ENCODE results near the gene LRMDA.

Gene LRMDA

DNA sequence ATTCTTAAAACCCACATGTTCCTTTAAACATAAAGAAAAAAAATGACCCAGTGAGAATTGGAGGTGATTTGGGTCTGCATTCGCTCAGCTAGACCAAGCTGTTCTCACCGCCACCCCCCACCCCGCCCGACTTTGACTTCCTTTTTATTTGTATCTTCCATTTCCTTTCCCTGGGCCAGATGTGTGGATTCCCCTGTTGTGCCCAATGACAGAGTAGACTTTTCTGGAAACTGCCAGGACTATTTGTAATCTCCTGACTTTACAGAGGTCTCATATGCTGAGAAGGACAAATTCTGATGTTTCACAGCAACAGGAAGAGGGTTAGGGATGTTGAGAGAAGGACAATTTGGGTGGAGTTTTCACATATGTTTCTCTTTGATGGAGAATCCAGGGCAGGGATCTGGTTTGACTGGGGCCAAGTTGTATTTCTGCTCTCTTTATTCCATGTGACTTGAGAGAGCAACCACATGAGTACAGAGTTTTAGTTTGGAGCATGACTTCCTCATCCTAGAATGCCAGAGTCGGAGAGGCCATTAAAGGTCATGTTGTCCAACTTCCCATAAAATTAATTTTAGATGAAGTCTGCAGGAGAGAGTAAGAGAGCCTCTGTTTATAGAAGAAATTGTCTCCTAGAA, 1023.2 kb downstream of the LRMDA start:
- no peaks in the 10 kb centered on the region for H3K27me3 Mint-ChIP-seq
- H3K27ac Mint-ChIP-seq: no peak overlapping the region
- no peaks in the 10 kb centered on the region for H3K4me1 Mint-ChIP-seq
- no peak for ATAC-seq
- no peaks in the 10 kb centered on the region for H3K36me3 Mint-ChIP-seq
- H3K4me3 Mint-ChIP-seq: no peak overlapping the region
- H3K9me3 Mint-ChIP-seq: peaks cover 3% of the 10 kb centered on the region

GRCh38 chr10:76456197-76456596, 1024.8 kb downstream of the LRMDA start:
- Mint-ChIP-seq H3K27ac (no peak overlapping the region), H3K9me3 (peaks cover 3% of the 10 kb centered on the region), H3K36me3 (no peaks in the 10 kb centered on the region), H3K27me3 (no peaks in the 10 kb centered on the region), H3K4me3 (no peak overlapping the region), H3K4me1 (no peaks in the 10 kb centered on the region)
- no peak for ATAC-seq

- no peaks in the 10 kb centered on the region for H3K4me1 Mint-ChIP-seq
- no peaks in the 10 kb centered on the region for H3K36me3 Mint-ChIP-seq
- no peak overlapping the region for H3K27ac Mint-ChIP-seq
- peaks cover 3% of the 10 kb centered on the region for H3K9me3 Mint-ChIP-seq
- H3K27me3 Mint-ChIP-seq: no peaks in the 10 kb centered on the region
- H3K4me3 Mint-ChIP-seq: no peak overlapping the region
- no peak for ATAC-seq
These were observed 1027.7 kb downstream of the LRMDA start for GRCh38 chr10:76459016-76459730.

GRCh38 chr10:76461024-76461423, 1029.6 kb downstream of the LRMDA start:
- Mint-ChIP-seq H3K27ac (no peak overlapping the region), H3K4me3 (no peak overlapping the region), H3K27me3 (no peaks in the 10 kb centered on the region), H3K9me3 (peaks cover 3% of the 10 kb centered on the region), H3K36me3 (no peaks in the 10 kb centered on the region), H3K4me1 (no peaks in the 10 kb centered on the region)
- ATAC-seq: no peak

DNA sequence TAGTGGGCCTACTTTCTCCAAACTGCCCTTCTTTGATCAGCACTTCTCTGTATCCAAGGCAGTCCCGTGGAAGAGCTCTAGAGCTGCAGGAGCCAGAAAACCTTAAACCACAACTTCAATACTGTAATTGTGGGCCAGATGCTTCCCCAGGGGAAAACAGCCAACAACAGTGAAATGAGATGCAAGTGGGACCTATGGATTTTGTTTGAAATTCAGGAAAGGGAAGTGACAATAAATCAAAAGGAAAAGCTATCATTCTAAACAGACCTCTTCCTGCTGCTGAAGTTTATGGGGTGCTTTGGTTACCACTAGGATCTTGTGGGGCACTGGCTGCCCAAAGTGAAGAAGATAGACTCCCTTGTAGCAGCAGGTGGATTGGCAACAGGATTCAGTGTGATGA, 1031.7 kb downstream of the LRMDA start:
- H3K4me1 Mint-ChIP-seq: no peaks in the 10 kb centered on the region
- H3K36me3 Mint-ChIP-seq: no peaks in the 10 kb centered on the region
- ATAC-seq: no peak
- H3K4me3 Mint-ChIP-seq: no peak overlapping the region
- no peak overlapping the region for H3K27ac Mint-ChIP-seq
- no peaks in the 10 kb centered on the region for H3K9me3 Mint-ChIP-seq
- no peaks in the 10 kb centered on the region for H3K27me3 Mint-ChIP-seq

DNA sequence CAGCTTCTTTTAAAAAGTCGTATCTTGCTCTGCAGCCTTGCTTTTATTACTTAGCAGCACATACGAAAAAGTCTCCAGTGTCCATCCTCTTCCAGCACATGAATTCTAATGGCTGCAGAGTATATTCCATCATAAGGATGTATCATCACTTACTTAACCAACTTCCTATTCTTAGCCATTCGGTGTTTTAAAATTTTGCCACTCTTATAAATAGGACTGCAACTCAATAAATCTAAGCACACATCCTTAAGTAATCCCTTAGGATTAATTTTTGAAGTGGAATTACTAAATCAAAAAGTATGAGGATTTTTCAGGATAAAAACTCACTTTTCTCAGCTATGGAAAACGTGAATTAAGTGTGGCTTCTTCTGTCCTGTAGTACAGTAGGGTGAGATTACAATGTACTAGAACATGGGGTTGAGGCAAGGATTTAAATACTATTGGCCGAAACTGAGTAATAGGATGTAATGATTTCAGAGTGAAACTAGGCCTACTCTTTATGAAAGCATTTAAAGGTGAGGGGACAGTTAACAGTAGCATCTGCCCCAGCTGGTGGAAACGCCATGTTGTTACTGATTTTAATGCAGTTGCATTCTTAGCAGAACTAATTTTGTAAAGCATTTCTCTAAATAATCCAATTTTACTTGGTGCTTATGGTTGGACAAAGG, 1035.5 kb downstream of the LRMDA start:
- no peak for ATAC-seq
- H3K27me3 Mint-ChIP-seq: no peaks in the 10 kb centered on the region
- H3K4me3 Mint-ChIP-seq: no peak overlapping the region
- no peaks in the 10 kb centered on the region for H3K4me1 Mint-ChIP-seq
- no peaks in the 10 kb centered on the region for H3K9me3 Mint-ChIP-seq
- no peak overlapping the region for H3K27ac Mint-ChIP-seq
- H3K36me3 Mint-ChIP-seq: no peaks in the 10 kb centered on the region

GRCh38 chr10:76469675-76470074, 1038.3 kb downstream of the LRMDA start:
- no peaks in the 10 kb centered on the region for H3K4me1 Mint-ChIP-seq
- no peaks in the 10 kb centered on the region for H3K9me3 Mint-ChIP-seq
- H3K27me3 Mint-ChIP-seq: no peaks in the 10 kb centered on the region
- H3K4me3 Mint-ChIP-seq: no peak overlapping the region
- H3K27ac Mint-ChIP-seq: no peak overlapping the region
- ATAC-seq: no peak
- H3K36me3 Mint-ChIP-seq: no peaks in the 10 kb centered on the region

GRCh38 chr10:76479103-76479790, 1047.8 kb downstream of the LRMDA start:
- no peak for ATAC-seq
- no peak overlapping the region for H3K27ac Mint-ChIP-seq

GRCh38 chr10:76481178-76481577, 1049.8 kb downstream of the LRMDA start:
- no peaks in the 10 kb centered on the region for H3K4me1 Mint-ChIP-seq
- ATAC-seq: no peak
- H3K27ac Mint-ChIP-seq: no peak overlapping the region
- no peaks in the 10 kb centered on the region for H3K36me3 Mint-ChIP-seq
- H3K27me3 Mint-ChIP-seq: no peaks in the 10 kb centered on the region
- H3K4me3 Mint-ChIP-seq: no peak overlapping the region
- H3K9me3 Mint-ChIP-seq: peaks cover 8% of the 10 kb centered on the region

More at GRCh38 chr10:76479103-76479790, 1047.8 kb downstream of the LRMDA start:
- Mint-ChIP-seq H3K9me3 (peaks cover 16% of the 10 kb centered on the region), H3K4me3 (no peak overlapping the region), H3K4me1 (no peaks in the 10 kb centered on the region), H3K36me3 (no peaks in the 10 kb centered on the region), H3K27me3 (no peaks in the 10 kb centered on the region)

DNA sequence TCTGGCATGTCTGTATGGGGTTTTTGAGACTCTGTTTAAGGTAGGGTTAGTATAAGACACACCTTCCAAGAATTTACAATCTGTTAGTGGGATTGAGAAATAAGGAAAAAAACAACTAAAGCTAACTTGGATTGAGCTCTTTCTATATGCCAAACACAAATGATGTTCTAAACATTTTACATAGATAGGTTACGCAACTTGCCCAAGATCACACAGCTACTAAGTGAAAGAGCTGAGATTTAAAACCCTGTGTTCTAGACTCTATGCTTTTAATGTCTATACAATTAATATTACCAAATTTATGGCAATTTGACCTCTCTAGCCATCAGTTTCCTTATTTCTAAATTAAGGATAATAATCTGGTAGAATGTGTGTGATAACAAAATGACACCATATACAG, 1056.2 kb downstream of the LRMDA start:
- H3K4me3 Mint-ChIP-seq: no peak overlapping the region
- peaks cover 18% of the 10 kb centered on the region for H3K9me3 Mint-ChIP-seq

DNA sequence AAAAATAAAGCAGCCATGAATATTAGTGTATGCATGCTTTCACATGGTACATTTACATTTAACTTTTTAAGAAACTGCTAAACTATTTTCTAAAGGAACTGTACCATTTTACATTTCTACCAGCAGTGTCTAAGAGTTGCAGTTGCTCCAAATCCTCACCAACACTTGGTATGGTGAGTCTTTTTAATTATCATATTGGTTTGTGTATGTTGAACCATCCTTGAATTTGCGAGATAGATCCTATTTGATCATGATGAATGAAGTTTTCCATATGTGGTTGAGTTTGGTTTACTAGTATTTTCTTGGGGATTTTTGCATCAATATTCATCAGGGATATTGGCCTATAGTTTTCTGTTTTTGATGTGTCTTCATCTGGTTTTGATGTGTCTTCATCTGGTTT, 1057.2 kb downstream of the LRMDA start:
- Mint-ChIP-seq H3K9me3 (peaks cover 18% of the 10 kb centered on the region), H3K27me3 (no peaks in the 10 kb centered on the region), H3K27ac (no peak overlapping the region), H3K4me1 (no peaks in the 10 kb centered on the region), H3K36me3 (no peaks in the 10 kb centered on the region), H3K4me3 (no peak overlapping the region)
- no peak for ATAC-seq

More for the DNA sequence above, 1056.2 kb downstream of the LRMDA start:
- Mint-ChIP-seq H3K27me3 (no peaks in the 10 kb centered on the region), H3K4me1 (no peaks in the 10 kb centered on the region), H3K27ac (no peak overlapping the region), H3K36me3 (no peaks in the 10 kb centered on the region)
- no peak for ATAC-seq

DNA sequence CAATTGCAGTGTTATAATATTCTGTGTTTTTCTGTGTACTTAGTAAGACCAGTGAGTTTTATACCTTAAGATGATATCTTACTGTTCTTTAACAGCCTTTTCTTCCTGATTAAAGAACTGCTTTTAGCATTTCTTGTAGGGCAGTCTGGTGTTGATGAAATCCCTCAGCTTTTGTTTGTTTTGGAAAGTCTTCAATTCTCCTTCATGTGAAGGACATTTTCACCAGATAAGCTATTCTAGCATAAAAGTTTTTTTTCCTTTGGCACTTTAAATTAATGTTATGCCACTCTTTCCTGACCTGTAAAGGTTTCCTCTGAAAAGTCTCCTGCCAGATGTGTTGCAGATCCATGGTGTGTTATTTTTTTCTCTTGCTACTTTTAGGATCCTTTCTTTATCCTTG, 1059.8 kb downstream of the LRMDA start:
- Mint-ChIP-seq H3K4me1 (no peaks in the 10 kb centered on the region), H3K9me3 (peaks cover 14% of the 10 kb centered on the region), H3K27me3 (no peaks in the 10 kb centered on the region), H3K4me3 (no peak overlapping the region), H3K27ac (no peak overlapping the region), H3K36me3 (no peaks in the 10 kb centered on the region)
- no peak for ATAC-seq

DNA sequence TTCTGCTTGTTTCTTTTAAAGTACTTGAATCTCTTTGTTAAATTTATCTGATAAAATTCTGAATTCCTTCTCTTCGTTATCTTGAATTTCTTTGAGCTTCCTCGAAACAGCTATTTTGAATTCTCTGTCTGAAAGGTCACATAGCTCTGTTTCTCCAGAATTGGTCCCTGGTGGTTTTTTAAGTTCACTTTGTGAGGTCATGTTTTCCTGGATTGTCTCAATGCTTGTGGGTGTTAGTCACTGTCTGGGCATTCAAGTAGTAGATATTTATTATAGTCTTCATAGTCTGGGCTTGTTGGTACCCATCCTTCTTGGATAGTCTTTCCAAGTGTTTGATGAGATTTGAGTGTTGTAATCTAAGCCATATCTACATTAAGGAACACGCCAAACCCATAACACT, 1060.6 kb downstream of the LRMDA start:
- Mint-ChIP-seq H3K4me1 (no peaks in the 10 kb centered on the region), H3K27ac (no peak overlapping the region), H3K27me3 (no peaks in the 10 kb centered on the region), H3K4me3 (no peak overlapping the region), H3K36me3 (no peaks in the 10 kb centered on the region), H3K9me3 (peaks cover 14% of the 10 kb centered on the region)
- no peak for ATAC-seq

DNA sequence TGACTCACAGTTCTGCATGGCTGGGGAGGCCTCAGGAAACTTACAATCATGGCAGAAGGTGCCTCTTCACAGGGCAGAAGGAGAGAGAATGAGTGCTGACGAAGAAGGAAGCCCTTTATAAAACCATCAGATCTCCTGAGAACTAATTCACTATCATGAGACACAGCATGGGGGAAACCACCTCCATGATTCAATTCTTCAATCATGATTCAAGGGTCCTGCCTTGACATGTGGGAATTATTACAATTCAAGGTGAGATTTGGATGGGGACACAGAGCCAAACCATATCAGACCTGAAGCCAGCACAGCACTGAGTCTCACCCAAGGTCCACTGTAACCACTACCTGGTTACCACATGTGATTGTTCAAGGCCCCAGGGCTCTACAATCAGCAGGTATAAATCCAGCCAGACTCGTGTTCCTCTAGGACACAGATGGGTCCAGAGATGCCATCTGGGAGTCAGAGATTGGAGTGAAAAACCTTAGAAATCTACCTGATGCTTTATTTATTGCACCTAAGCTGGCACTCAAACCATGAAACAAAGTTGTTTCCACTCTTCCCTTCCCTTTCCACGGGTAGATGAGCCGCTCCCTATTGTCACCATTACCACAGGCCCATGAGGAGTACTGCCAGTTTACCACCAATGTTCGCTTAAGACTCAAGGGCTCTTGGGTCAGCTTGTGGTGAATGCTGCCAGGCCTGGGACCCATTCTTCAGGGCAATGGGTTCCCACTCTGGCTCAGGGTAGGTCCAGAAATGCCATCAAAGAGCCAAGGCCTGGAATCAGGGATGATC, 1061.5 kb downstream of the LRMDA start:
- Mint-ChIP-seq H3K4me3 (no peak overlapping the region), H3K36me3 (no peaks in the 10 kb centered on the region), H3K27me3 (no peaks in the 10 kb centered on the region), H3K9me3 (peaks cover 14% of the 10 kb centered on the region), H3K27ac (no peak overlapping the region), H3K4me1 (no peaks in the 10 kb centered on the region)
- no peak for ATAC-seq

- ATAC-seq: no peak
- no peaks in the 10 kb centered on the region for H3K27me3 Mint-ChIP-seq
These were observed 1066.2 kb downstream of the LRMDA start for GRCh38 chr10:76497666-76498065.

More at GRCh38 chr10:76497666-76498065, 1066.2 kb downstream of the LRMDA start:
- H3K9me3 Mint-ChIP-seq: peaks cover 6% of the 10 kb centered on the region
- H3K36me3 Mint-ChIP-seq: no peaks in the 10 kb centered on the region
- H3K27ac Mint-ChIP-seq: no peak overlapping the region
- H3K4me1 Mint-ChIP-seq: no peaks in the 10 kb centered on the region
- no peak overlapping the region for H3K4me3 Mint-ChIP-seq

Data from stimulated activated memory B cell treated with anti-CD40 and anti-IgM and Interleukin-4, amounts not matched to agents 10 μg/mL and 1 μg/mL and 100 μg/mL, for 72 hours (primary cell).